GM21390 (cell line): Measurements from ENCODE around the gene ARMC8.
"Not testable (repeated sequence)": the region's sequence is repeated elsewhere in the genome, so short reads cannot be mapped to it uniquely, and the experiment has no call there.

ENCODE experiments used
- ATAC-seq: cut with Tn5 transposase; IDR thresholded peaks from one replicate; pipeline ENCODE4 v1.9.1; 2021; ENCODE audit not compliant: unreplicated experiment

Gene ARMC8, protein sequence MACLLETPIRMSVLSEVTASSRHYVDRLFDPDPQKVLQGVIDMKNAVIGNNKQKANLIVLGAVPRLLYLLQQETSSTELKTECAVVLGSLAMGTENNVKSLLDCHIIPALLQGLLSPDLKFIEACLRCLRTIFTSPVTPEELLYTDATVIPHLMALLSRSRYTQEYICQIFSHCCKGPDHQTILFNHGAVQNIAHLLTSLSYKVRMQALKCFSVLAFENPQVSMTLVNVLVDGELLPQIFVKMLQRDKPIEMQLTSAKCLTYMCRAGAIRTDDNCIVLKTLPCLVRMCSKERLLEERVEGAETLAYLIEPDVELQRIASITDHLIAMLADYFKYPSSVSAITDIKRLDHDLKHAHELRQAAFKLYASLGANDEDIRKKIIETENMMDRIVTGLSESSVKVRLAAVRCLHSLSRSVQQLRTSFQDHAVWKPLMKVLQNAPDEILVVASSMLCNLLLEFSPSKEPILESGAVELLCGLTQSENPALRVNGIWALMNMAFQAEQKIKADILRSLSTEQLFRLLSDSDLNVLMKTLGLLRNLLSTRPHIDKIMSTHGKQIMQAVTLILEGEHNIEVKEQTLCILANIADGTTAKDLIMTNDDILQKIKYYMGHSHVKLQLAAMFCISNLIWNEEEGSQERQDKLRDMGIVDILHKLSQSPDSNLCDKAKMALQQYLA

DNA sequence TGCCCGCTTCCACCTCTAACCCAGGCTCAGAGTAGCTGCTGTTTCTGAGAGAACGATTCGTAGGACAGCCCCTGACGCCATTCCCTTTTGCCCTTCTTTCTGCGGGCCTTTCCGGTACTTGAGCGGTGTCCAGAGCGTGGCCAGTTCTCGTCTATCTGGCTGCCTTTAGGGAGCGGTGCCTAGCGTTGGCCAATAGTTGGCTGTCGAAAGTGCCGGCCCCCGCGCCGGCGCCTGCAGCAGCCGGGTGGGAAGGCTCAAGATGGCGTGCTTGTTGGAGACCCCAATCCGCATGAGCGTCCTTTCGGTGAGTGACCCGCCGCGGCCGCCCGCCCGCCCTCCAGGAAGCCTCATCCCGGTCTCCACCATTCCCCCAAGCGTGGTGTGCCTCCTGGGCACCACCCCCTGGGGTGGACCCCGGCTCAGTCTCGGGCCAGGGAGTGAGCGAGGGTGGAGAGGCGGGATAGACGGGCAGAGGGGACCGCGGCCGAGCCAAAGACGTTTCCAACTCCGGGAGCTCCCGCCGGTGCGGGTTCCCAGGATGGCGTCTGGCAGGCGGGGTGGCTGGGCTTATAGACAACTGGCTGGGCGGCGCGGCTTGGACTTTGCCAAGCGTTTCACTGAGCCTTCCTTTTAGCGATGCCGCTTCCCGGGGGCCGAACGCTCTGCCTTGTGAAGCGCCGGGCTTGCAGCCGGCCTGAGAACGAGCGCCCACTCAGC is at the start of gene ARMC8:
TSS of gene ARMC8 (plus strand) at position 6 of the 717 bp plus-strand sequence. CDS start at position 260, 254 bp downstream.
- peak; percentile 66 for ATAC-seq

DNA sequence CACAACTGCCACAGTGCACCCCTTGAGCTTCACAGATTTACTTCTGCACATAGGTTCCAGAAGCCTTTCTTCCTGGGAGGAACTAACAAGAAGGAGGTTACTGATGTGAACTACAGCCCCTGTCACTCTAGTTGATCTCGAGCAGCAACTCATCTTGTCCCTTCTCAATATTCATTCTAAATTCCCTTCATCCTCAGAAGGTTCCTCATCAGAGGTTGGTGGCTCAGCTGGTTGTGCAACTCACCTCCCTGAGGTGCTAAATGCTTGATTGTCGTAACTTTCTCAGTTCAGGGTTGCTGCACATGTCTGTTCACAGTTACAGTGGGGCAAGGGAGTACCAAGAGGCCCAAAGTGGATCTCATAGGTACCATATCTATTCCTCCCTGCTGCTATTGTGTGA is 49.2 kb upstream of the ARMC8 start:
- no peak for ATAC-seq

DNA sequence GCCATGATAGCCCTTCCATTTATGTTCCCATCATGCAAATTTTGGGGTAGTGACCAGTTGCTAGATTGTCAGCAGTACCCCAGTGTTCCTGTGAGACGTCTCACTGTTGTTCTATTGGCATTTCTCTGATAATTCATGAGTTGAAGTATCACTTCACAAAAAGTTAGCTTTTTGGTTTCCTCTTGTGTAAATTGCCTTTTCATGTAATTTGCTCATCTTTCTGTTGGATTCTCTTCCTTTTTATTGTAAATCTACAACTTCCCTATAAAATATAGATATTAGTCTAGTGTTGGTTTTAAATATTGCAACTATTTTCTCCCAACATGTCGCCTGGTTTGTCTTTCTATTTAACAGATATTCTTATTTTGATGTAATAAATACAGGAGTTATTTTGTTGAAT is 47.4 kb upstream of the ARMC8 start:
- no peak for ATAC-seq

DNA sequence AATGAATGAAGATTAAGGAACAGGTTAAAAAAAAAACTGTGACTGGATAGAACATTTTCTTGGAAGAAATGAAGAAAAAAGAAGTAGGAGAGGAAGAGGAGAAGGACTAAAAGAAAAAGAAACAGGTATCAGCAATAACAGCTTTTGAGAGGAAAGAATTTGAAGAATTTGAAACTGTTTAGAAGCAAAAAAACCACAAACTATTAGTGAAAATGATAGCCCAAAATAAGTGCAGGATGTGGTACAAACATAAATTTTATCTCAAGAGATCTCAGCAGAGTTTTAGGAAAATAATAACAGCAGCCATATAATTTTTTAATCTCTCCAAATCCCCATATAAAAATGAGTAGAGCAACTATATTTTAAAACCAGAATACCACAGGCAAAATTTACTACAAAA is 46.2 kb upstream of the ARMC8 start:
- ATAC-seq, result no peak

DNA sequence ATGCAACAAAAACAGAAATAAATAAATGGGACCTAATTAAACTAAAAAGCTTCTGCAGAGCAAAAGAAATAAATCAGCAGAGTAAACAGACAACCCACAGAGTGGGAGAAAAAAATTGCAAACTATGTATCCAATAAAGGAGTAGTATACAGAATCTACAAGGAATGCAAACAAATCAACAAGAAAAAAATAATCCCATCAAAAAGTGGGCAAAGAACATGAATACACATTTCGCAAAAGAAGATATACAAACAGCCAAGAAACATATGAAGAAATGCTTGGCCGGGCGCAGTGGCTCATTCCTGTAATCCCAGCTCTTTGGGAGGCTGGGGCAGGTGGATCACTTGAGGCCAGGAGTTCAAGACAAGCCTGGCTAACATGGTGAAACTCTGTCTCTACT is 44.9 kb upstream of the ARMC8 start:
- ATAC-seq, result not testable (repeated sequence)

DNA sequence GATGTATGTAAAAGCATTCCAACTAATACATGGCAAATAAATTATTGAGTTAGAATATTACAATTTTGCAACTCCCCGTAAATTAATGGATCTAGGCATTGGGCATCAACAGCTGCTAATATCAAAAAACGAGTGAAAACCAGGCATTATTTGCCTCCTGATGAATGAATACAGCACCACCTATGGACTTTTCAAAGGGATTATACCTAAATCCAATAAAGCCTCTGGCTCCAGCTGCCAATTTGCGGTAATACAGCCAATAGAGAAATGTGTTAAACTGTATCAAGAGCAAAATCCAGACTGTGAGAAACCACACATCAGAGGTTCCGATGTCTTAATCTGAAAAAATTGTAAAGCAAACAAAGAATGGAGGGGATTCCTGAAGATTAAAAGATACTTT is 38.6 kb upstream of the ARMC8 start:
- no peak for ATAC-seq

DNA sequence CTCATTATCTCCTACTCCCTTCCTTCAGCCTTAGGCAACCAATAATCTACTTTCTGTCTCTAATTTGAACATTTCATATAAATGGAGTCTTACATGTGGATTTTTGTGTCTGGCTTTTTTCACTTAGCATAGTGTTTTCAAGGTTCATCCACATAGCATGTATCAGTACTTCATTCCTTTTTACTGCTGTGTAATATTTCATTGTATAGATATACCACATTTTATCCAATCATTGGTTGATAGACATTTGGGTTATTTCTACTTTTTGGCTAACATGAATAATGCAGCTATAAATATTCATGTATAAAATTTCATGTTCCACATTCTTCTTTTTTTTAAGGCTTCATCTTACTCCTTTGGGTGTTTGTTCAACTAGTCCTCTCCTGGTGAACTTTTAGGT is 32.6 kb upstream of the ARMC8 start:
- ATAC-seq, result no peak

DNA sequence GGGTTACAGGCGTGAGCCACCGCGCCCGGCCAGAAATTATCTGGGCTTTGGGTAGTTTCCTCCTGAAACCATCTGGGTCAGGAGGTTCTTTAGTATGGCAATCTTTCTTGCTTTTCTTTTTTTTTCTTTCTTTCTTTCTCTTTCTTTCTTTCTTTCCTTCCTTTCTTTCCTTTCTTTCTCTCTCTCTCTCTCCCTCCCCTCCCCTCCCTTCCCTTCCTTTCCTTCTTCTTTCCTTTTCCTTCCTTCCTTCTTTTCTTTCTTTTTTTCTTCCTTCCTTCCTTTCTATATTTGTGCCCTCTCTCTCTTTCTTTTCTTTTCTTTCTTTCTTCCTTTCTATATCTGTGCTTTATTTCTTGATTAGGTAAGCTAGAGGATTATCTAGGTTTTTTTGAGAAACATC is 29.4 kb upstream of the ARMC8 start:
- no peak for ATAC-seq

DNA sequence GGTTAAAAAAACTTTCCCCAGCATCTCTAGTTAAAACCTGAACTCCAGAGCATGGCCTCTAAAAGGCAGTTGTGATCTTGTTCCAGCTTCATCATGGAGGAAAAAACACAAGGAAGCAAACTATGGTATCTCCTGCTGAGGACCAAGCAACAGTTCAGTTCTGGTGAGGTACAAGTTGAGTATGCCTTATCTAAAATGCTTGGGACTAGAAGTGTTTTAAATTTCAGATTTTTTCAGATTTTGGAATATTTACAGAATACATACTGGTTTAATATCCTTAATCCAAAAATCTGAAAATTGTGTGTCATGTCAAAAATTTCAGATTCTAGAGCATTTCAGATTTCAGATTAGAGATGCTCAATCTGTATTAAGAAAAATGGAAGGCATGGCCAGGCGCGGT is 22.0 kb upstream of the ARMC8 start:
- no peak for ATAC-seq

DNA sequence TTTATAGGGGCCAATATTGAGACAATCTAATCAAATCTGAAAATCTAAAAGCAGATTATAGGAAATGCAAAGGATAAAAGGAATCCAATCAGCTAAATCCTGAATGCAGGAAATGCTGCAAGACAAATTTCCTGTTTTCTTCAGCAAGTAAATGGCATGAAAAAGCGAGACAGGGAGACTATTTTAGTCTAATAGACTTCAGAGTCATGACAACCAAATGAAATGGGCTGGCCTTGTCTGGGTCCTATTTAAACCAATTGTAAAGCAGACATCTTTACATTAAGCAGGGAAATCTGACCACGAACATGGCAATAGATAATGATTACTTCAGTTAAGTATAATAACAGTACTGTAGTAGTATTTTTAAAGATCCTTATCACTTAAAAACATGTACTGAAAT is 14.5 kb upstream of the ARMC8 start:
- no peak for ATAC-seq

DNA sequence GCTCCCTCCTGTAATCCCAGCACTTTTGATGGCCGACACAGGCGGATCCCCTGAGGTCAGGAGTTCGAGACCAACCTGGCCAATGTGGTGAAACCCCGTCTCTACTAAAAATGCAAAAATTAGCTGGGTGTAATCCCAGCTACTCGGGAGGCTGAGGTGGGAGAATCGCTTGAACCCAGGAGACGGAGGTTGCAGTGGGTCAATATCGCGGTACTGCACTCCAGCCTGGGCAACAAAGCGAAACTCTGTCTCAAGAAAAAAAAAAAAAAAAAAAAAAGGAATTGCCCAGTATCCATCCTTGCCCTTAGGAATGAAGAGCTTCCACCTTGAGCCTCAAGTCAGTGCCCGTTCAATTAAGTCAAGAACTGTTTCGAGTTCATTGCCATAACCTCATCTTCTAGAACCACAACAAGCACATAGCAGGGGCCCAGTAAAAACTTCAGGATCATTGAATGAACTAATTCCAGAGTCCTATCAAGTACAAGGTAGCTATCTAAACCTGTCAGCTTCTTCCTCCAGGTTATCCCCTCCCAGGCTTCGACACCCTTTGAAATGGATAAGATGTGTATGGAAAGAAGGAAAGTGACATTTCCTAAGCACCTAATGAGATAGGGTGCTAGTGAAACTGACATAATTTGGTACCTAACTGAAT is 13.2 kb upstream of the ARMC8 start:
- no peak for ATAC-seq

DNA sequence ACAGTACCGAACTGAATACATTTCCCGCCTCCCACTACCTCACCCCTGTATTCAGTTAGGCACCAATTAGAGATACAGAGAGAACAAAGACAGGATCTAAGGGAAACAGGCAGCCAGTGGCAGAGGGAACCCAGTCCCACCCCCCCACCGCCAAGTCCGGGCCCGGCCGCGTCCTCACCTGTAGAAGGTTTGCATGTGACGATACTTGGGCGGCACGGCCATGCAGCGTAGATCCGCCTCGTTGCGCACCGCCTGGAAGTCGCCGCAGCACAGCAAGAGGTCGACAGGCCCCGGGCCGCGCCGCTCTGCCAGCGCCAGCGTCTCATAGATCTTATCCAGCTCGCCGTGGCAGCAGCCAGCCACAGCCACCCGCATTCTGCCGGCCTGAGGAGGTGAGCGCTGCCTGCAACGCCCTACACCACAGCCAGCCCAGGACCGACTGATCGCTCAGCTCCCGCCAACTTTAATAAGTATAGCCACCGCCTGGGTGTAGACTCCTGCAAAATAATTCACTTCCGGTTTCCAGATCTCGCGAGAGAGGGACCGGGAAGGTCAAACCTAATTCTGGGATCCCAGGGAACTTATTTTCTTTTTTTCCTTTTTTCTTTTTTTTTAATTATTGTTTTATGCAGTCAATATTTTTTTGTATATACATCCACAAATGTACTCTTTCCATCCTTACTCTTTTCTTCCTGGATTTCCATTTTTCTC is 12.5 kb upstream of the ARMC8 start, which contains the start of gene DBR1:
TSS of gene DBR1 (minus strand) at position 501 of the 711 bp plus-strand sequence. CDS start at position 375, 126 bp downstream.
- peak; percentile 93 for ATAC-seq

DNA sequence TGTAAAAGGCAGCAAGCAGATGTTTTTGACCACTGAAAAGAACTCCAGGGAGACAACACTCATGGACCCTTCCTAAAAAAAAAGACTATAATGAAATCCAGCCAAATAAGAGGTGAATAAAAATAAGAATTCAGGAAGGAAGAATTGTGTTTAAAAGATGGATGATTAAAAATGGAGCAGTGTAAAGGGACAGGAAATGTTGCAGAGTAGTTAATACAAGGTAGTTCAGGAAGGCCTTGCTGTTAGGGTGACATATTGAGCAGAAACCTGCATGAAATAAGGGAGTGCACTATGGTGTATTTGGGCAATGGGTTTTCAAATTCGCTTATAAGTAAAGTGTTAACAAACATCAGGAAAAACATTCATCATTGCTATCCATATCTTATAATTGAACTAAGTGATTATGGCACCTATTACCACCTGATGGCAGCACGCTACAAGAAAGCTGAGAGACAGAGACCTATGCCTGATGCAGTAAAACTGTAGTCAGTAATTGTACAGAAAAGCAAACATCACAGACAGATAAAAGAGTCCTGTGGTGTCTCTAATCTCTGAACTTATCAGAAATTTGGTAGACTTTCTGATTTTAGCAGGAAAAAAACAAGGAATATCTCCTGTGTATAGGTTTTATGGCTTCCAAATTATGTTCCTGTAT is 6.6 kb upstream of the ARMC8 start:
- peak; percentile 67 for ATAC-seq

DNA sequence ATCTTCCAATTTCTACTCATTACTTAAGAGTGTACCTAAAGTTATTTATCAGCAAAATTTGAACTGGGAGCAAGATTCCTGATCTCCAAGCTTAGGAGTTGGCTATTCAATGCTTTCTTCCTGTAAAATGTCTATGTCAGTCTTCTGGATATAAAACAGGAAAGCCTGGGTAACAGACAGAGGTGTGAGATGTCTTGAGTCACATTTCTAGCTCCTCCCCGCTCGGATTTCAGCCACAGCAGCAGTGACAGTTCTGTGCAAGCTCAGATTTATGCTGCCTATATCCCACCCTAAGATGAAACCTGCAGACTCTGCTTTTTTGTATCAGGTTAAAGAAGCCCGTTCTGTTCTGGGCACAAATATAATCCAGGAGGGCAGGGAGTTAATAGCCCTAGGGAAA is 2.1 kb upstream of the ARMC8 start:
- ATAC-seq, result no peak

DNA sequence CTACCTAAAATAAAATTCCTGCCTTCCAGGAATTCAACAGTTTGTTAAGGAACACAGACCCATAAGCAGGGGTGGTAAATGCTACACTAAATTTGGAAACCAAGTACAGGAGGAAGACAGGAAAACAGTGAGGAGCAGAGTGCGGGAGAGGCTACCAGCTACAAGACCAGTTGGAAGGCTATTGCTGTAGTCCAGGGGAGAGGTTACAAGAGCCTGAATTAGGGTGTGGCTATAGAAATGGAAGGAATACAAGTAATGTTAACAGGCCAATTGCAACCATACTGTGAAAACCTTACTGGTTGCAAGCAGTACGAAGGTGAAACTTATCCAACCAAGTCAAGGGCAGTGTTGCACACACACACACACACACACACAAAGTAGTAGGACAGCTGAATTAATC is 880 bp upstream of the ARMC8 start:
- no peak for ATAC-seq

DNA sequence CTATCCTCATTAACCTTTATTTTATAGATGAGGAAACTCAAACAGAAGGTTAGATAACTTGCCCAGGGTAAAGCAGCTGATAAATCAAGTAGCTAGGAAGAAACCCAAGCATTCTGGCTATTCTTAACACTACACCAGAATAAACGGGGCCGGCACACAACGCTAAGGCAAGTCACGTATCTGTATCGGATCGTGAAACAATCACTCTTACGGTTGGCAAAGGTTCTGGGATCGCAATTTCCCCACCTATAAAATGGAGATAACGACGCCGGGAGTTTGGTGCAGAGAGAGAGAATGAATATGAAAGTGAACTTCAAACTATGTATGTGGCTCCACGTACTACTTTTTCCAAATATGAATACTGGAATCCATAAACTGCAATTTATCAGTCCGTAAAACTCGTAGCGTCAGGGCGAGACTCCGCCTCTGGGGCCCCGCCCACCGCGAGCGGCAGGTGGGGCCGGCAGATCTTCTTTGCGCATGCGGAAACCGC is 252 bp upstream of the ARMC8 start:
- peak; percentile 92 for ATAC-seq

DNA sequence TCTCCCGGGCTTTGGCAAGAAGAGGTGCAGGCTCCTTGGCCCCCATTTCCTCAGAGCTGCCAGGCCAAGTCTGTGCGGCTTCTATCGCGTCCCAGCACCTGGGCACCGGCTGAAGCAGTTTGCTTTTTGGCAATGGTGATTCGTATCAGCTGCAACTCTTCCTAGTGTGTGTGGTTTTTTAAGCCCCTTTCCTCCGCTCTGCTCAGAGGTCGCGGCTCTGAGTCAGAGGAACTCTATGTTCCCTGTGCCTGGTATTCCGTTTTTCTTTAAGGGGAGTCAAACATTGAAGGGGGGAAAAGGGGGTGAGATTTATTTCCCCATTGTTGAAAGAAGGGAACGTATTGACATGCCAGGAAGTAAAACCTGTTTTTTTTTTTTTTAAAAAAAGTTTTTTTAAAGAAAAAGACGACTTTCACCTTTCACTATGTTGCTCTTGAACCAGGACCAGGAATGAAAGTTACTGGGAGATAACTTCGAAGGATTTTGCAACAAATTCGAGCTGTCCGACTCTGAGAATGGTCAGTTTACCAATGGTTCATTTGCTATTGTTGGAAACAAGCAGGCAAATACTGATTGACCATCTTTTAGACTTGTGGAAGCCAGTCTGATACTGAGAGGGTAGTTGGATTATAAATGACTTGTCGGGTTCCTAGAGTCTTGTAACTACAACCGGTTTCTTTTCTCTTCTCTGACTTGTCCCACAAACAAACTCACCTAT is 1.1 kb downstream of the ARMC8 start:
- ATAC-seq, result no peak

DNA sequence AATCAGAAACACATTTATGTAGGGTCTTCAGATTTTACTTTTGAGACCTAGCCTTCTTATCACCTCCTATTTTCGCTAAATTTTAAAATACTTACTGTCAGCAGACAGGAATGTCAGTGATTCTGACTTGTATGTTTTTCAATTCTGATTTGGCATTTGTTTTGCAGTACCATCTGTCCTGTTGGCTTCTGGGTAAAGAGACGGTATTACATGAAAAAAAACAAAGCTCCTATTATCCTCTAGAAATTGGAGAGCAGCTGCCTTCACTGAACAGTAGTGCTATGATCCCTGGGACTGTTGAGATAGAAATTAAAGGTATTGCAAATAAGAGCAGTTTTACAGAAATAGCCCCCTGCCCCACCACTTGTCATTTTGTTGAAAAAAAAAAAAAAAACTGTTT is 8.4 kb downstream of the ARMC8 start:
- ATAC-seq, result no peak

DNA sequence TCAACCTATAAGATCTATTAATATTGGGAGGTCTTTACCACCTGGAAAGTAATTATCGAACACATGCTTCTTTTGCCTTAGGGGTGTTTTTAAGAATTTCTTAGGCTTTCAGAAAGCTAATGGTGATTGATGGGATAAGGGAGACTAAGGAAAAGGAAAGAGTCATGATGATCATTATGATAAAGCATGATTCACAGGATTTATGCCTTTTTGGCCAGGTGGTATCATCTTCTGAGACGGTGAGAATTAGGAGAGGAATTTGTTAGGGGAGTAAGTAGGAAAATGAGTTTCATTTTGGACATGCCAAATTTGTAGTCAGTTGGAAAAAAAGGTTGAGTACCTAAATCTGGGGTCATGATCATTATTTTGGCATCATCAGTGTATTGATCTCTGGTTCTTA is 8.9 kb downstream of the ARMC8 start:
- no peak for ATAC-seq
